Measurements from ENCODE around the gene RIC8B. TPM values are rescaled to one million over a fixed set of nuclear protein-coding genes. Genes with fewer than 3 reads are reported as not detected.

The RIC8B gene
- total RNA-seq, 1 experiment from 2014 or later, result 7.8 TPM

- H3K27me3 Mint-ChIP-seq (ENCODE audit: insufficient read depth, unreplicated experiment), result no peaks in the 10 kb centered on the region
- no peaks in the 10 kb centered on the region for H3K9me3 ChIP-seq
- no peak overlapping the region for H3K4me3 Mint-ChIP-seq (ENCODE audit: unreplicated experiment)
- ChIA-PET POLR2A (no interaction called here), CTCF (no interaction called here)
- H3K4me1 ChIP-seq, result peaks cover 26% of the 10 kb centered on the region
- H3K9me3 Mint-ChIP-seq (ENCODE audit: unreplicated experiment), result no peaks in the 10 kb centered on the region
- no peak for TF ChIP-seq CTCF (IDR thresholded peaks at IDR 0.05; ENCODE audit: insufficient read depth in 1 of 2, low read depth in 1 of 2, low read length in 1 of 2, severe bottlenecking in 1 of 2, unreplicated experiment in 1 of 2)
- H3K27ac Mint-ChIP-seq (ENCODE audit: unreplicated experiment), result peak overlapping the region; percentile 19
- peaks cover 23% of the 10 kb centered on the region for H3K4me1 Mint-ChIP-seq (ENCODE audit: low read depth, unreplicated experiment)
- no TSS peak for BruUV-seq (replicated peaks)
- H3K36me3 Mint-ChIP-seq (ENCODE audit: insufficient read depth, unreplicated experiment), result no peaks in the 10 kb centered on the region
- no peak for DNase-seq
- intact Hi-C loops (cut with micrococcal nuclease; ENCODE audit: unreplicated experiment), result loop anchor here (5.0 to 10.0 kb wide), 2 partner anchors 36 to 379 kb away; no protein-coding TSS in a partner anchor
- no peaks in the 10 kb centered on the region for H3K36me3 ChIP-seq (ENCODE audit: control insufficient read depth, insufficient read depth, low read length)
- H3K4me3 ChIP-seq (ENCODE audit: low read depth, low read length), result no peak overlapping the region
- H3K27me3 ChIP-seq (replicated peaks; ENCODE audit: control insufficient read depth, insufficient read depth, low read length), result no peaks in the 10 kb centered on the region
These were observed 119.0 kb downstream of the RIC8B start for GRCh38 chr12:106893451-106893850.

DNA sequence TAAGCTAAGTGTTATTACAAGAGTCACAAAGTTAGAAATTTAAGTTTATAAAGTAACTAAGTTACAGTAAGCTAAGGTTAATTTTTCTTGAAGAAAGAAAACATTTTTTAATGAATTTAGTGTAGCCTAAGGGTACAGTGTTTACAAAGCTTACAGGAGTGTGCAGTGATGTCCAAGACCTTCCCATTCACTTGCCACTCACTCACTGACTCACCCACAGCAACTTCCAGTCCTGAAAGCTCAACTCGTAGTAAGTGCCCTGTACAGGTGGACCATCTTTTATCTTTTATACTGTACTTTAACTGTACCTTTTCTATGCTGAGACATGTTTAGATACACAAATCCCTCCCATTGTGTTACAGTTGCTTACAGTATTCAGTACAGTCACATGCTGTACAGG, 120.3 kb downstream of the RIC8B start:
- Mint-ChIP-seq H3K27ac (ENCODE audit: unreplicated experiment) (no peak overlapping the region), H3K36me3 (ENCODE audit: insufficient read depth, unreplicated experiment) (no peaks in the 10 kb centered on the region), H3K27me3 (ENCODE audit: insufficient read depth, unreplicated experiment) (no peaks in the 10 kb centered on the region), H3K4me3 (ENCODE audit: unreplicated experiment) (no peak overlapping the region), H3K9me3 (ENCODE audit: unreplicated experiment) (no peaks in the 10 kb centered on the region), H3K4me1 (ENCODE audit: low read depth, unreplicated experiment) (peaks cover 23% of the 10 kb centered on the region)
- ChIA-PET POLR2A (interaction anchor here (0.6 kb wide), 1 partner anchor 23 kb away, joined by 3 read pairs; no protein-coding TSS in a partner anchor), CTCF (no interaction called here)
- no peaks in the 10 kb centered on the region for H3K36me3 ChIP-seq (ENCODE audit: control insufficient read depth, insufficient read depth, low read length)
- H3K4me1 ChIP-seq, result peaks cover 26% of the 10 kb centered on the region
- no TSS peak for BruUV-seq (replicated peaks)
- H3K27me3 ChIP-seq (replicated peaks; ENCODE audit: control insufficient read depth, insufficient read depth, low read length), result no peaks in the 10 kb centered on the region
- intact Hi-C loops (cut with micrococcal nuclease; ENCODE audit: unreplicated experiment), result loop anchor here (5.0 to 10.0 kb wide), 2 partner anchors 37 to 380 kb away; no protein-coding TSS in a partner anchor
- no peak for DNase-seq
- no peak for TF ChIP-seq CTCF (IDR thresholded peaks at IDR 0.05; ENCODE audit: insufficient read depth in 1 of 2, low read depth in 1 of 2, low read length in 1 of 2, severe bottlenecking in 1 of 2, unreplicated experiment in 1 of 2)
- no peaks in the 10 kb centered on the region for H3K9me3 ChIP-seq
- H3K4me3 ChIP-seq (ENCODE audit: low read depth, low read length), result no peak overlapping the region

DNA sequence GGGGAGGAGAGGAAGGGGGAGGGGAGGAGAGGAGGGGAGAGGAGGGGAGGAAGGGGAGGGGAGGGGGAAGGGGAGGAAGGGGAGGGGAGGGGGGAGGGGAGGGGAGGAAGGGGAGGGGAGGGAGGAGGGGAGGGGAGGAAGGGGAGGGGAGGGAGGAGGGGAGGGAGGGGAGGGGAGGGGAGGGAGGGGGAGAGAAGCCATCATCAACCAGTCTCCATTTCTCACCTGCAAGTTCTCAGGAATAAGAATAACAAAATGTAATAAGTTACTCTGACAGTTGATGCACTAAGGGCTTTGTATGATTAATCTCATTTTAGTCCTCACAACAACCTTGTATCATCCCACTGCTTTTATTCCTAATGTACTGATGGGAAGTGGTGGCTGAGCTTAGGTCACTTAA, 122.1 kb downstream of the RIC8B start:
- intact Hi-C loops (cut with micrococcal nuclease; ENCODE audit: unreplicated experiment), result loop anchor here (1.0 to 10.0 kb wide), 2 partner anchors 382 to 510 kb away; no protein-coding TSS in a partner anchor
- BruUV-seq (replicated peaks), result no TSS peak

More for the DNA sequence above, 122.1 kb downstream of the RIC8B start:
- no peaks in the 10 kb centered on the region for H3K36me3 ChIP-seq (ENCODE audit: control insufficient read depth, insufficient read depth, low read length)
- no peaks in the 10 kb centered on the region for H3K9me3 ChIP-seq
- no peaks in the 10 kb centered on the region for H3K9me3 Mint-ChIP-seq (ENCODE audit: unreplicated experiment)
- DNase-seq, result no peak
- peaks cover 15% of the 10 kb centered on the region for H3K4me1 Mint-ChIP-seq (ENCODE audit: low read depth, unreplicated experiment)
- no peaks in the 10 kb centered on the region for H3K27me3 Mint-ChIP-seq (ENCODE audit: insufficient read depth, unreplicated experiment)
- ChIA-PET POLR2A (no interaction called here), CTCF (interaction anchor here (1.0 to 1.3 kb wide), 3 partner anchors 23 to 539 kb away, joined by 4 to 8 read pairs (median 7); partner anchors contain the start of gene POLR3B)
- no peak overlapping the region for H3K4me3 Mint-ChIP-seq (ENCODE audit: unreplicated experiment)
- H3K4me3 ChIP-seq (ENCODE audit: low read depth, low read length), result no peak overlapping the region
- H3K4me1 ChIP-seq, result peaks cover 16% of the 10 kb centered on the region
- no peak overlapping the region for H3K27ac Mint-ChIP-seq (ENCODE audit: unreplicated experiment)
- H3K27me3 ChIP-seq (replicated peaks; ENCODE audit: control insufficient read depth, insufficient read depth, low read length), result no peaks in the 10 kb centered on the region
- no peak for TF ChIP-seq CTCF (IDR thresholded peaks at IDR 0.05; ENCODE audit: insufficient read depth in 1 of 2, low read depth in 1 of 2, low read length in 1 of 2, severe bottlenecking in 1 of 2, unreplicated experiment in 1 of 2)
- no peaks in the 10 kb centered on the region for H3K36me3 Mint-ChIP-seq (ENCODE audit: insufficient read depth, unreplicated experiment)

All from Caco-2 (cell line).